BJ (cell line): ENCODE results near the gene MBNL3. TPM values are rescaled to one million over a fixed set of nuclear protein-coding genes. Genes with fewer than 3 reads are reported as not detected.

Experiments
- CTCF ChIA-PET: fragments of 350-600 bp; formaldehyde crosslinking; extraction: SDS; loops from one replicate; lab custom pipeline; 2021; ENCODE audit warnings: antibody characterized with exemption, inconsistent platforms; lab: Yijun Ruan, JAX
- POLR2A ChIA-PET: fragments of 300-600 bp; sonication (Branson Sonifier 250); formaldehyde crosslinking; extraction: SDS; loops from one replicate; lab custom pipeline; 2021; ENCODE audit warnings: antibody characterized with exemption; lab: Charles Lee
- DNase-seq: peaks from one replicate; pipeline ENCODE4 v3.0.0-alpha.2; 2011; ENCODE audit warnings: low read depth
- H3K27me3 ChIP-seq: 2 replicates; pipeline ENCODE4 v1.6.0; 2011; ENCODE audit warnings: low read length; ENCODE audit not compliant: control insufficient read depth, insufficient read depth
- H3K36me3 ChIP-seq: 2 replicates; pipeline ENCODE4 v1.5.1; 2011; ENCODE audit warnings: low read length; ENCODE audit not compliant: control insufficient read depth, insufficient read depth
- H3K4me3 ChIP-seq: 2 replicates; pipeline ENCODE4 v1.5.1; 2011; ENCODE audit warnings: low read depth, mild to moderate bottlenecking, control low read depth, low read length
- CTCF ChIP-seq: IDR thresholded peaks from 2 replicates; pipeline ENCODE4 v1.5.1; 2011; ENCODE audit warnings: low read depth, mild to moderate bottlenecking, control low read depth, inconsistent platforms, low read length, moderate library complexity; ENCODE audit not compliant: insufficient read depth
- polyA plus RNA-seq: library from polyadenylated mRNA; depleted of rRNA; stranded (reverse); fragments of >200 nt; gene quantifications from 2 replicates; pipeline ENCODE4 v1.2.3, GENCODE V29; 2011

Gene MBNL3
- polyA plus RNA-seq, 1 experiment = 1.3 TPM

GRCh38 chrX:132395026-132395425, 93.8 kb downstream of the MBNL3 start:
- DNase-seq = no peak
- Histone ChIP-seq H3K4me3 (no peak overlapping the region), H3K36me3 (no peaks in the 10 kb centered on the region), H3K27me3 (no peaks in the 10 kb centered on the region)
- ChIA-PET POLR2A (no interaction called here), CTCF (no interaction called here)
- TF ChIP-seq CTCF = no peak

- no peak for TF ChIP-seq CTCF
- Histone ChIP-seq H3K4me3 (no peak overlapping the region), H3K36me3 (no peaks in the 10 kb centered on the region), H3K27me3 (no peaks in the 10 kb centered on the region)
- ChIA-PET CTCF (no interaction called here), POLR2A (no interaction called here)
- no peak for DNase-seq
These were observed 94.2 kb downstream of the MBNL3 start for GRCh38 chrX:132394591-132394990.

- POLR2A ChIA-PET = no interaction called here
- CTCF ChIA-PET = interaction anchor here (1.0 kb wide), 1 partner anchor 101 kb away, joined by 3 read pairs; no protein-coding TSS in a partner anchor
- Histone ChIP-seq H3K36me3 (no peaks in the 10 kb centered on the region), H3K4me3 (no peak overlapping the region), H3K27me3 (no peaks in the 10 kb centered on the region)
- no peak for TF ChIP-seq CTCF
- no peak for DNase-seq
These were observed 94.8 kb downstream of the MBNL3 start for GRCh38 chrX:132393992-132394391.

- DNase-seq = no peak
- Histone ChIP-seq H3K36me3 (no peaks in the 10 kb centered on the region), H3K4me3 (no peak overlapping the region), H3K27me3 (no peaks in the 10 kb centered on the region)
- ChIA-PET CTCF (interaction anchor here (1.0 kb wide), 1 partner anchor 100 kb away, joined by 3 read pairs; no protein-coding TSS in a partner anchor), POLR2A (no interaction called here)
- no peak for TF ChIP-seq CTCF
These were observed 95.4 kb downstream of the MBNL3 start for GRCh38 chrX:132393485-132393884.

GRCh38 chrX:132393085-132393484, 95.8 kb downstream of the MBNL3 start:
- H3K27me3 ChIP-seq = no peaks in the 10 kb centered on the region
- CTCF ChIA-PET = interaction anchor here (1.0 to 1.4 kb wide), 2 partner anchors 10 to 100 kb away, joined by 3 read pairs; no protein-coding TSS in a partner anchor
- POLR2A ChIA-PET = no interaction called here
- no peak for TF ChIP-seq CTCF
- no peaks in the 10 kb centered on the region for H3K36me3 ChIP-seq
- no peak for DNase-seq
- no peak overlapping the region for H3K4me3 ChIP-seq
